ENCODE results near the gene WDR86.

The WDR86 gene

GRCh38 chr7:151386301-151387160, 23.3 kb downstream of the WDR86 start:
- Histone ChIP-seq H3K27me3 (ENCODE audit: insufficient read depth, low read length, poor library complexity, severe bottlenecking) (no peaks in the 10 kb centered on the region), H3K4me1 (ENCODE audit: insufficient read depth, low read length, poor library complexity, severe bottlenecking) (no peaks in the 10 kb centered on the region), H3K4me2 (ENCODE audit: low read depth, low read length, poor library complexity, severe bottlenecking) (no peak overlapping the region), H3K9me3 (ENCODE audit: insufficient read depth, low read depth, low read length) (no peaks in the 10 kb centered on the region), H3K9ac (ENCODE audit: low read depth, low read length, poor library complexity, severe bottlenecking) (no peak overlapping the region), H3K4me3 (ENCODE audit: low read length, poor library complexity, severe bottlenecking) (no peak overlapping the region), H4K20me1 (ENCODE audit: insufficient read depth, low read length, poor library complexity, severe bottlenecking) (no peaks in the 10 kb centered on the region), H3K9me2 (replicated peaks; ENCODE audit: low read depth, low read length) (no peaks in the 10 kb centered on the region), H3K36me3 (ENCODE audit: insufficient read depth, low read length) (no peaks in the 10 kb centered on the region), H3K79me2 (ENCODE audit: insufficient read depth, low read length) (no peaks in the 10 kb centered on the region), H2AFZ (ENCODE audit: low read length) (no peak overlapping the region), H3F3A (ENCODE audit: low read depth) (no peaks in the 10 kb centered on the region)
- TF ChIP-seq CTCF (conservative IDR thresholded peaks at IDR 0.05; ENCODE audit: low read length) (no peak), EZH2phosphoT487 (IDR thresholded peaks at IDR 0.05; ENCODE audit: borderline replicate concordance) (no peak)

GRCh38 chr7:151385626-151386300, 24.1 kb downstream of the WDR86 start:
- H3K27me3 ChIP-seq (ENCODE audit: insufficient read depth, low read length, poor library complexity, severe bottlenecking): no peaks in the 10 kb centered on the region
- H3K4me2 ChIP-seq (ENCODE audit: low read depth, low read length, poor library complexity, severe bottlenecking): no peak overlapping the region
- H3K9ac ChIP-seq (ENCODE audit: low read depth, low read length, poor library complexity, severe bottlenecking): no peak overlapping the region

More at GRCh38 chr7:151385626-151386300, 24.1 kb downstream of the WDR86 start:
- Histone ChIP-seq H3K36me3 (ENCODE audit: insufficient read depth, low read length) (no peaks in the 10 kb centered on the region), H4K20me1 (ENCODE audit: insufficient read depth, low read length, poor library complexity, severe bottlenecking) (no peaks in the 10 kb centered on the region), H3K79me2 (ENCODE audit: insufficient read depth, low read length) (no peaks in the 10 kb centered on the region), H3K4me1 (ENCODE audit: insufficient read depth, low read length, poor library complexity, severe bottlenecking) (no peaks in the 10 kb centered on the region), H3K4me3 (ENCODE audit: low read length, poor library complexity, severe bottlenecking) (no peak overlapping the region), H2AFZ (ENCODE audit: low read length) (no peak overlapping the region), H3K9me3 (ENCODE audit: insufficient read depth, low read depth, low read length) (no peaks in the 10 kb centered on the region), H3F3A (ENCODE audit: low read depth) (no peaks in the 10 kb centered on the region), H3K9me2 (replicated peaks; ENCODE audit: low read depth, low read length) (no peaks in the 10 kb centered on the region)
- TF ChIP-seq EZH2phosphoT487 (IDR thresholded peaks at IDR 0.05; ENCODE audit: borderline replicate concordance) (no peak), CTCF (conservative IDR thresholded peaks at IDR 0.05; ENCODE audit: low read length) (no peak)
